H1 (cell line): Measurements from ENCODE around the gene STAU1. TPM values are rescaled to one million over a fixed set of nuclear protein-coding genes. Genes with fewer than 3 reads are reported as not detected.

ENCODE experiments used
- CTCF ChIA-PET: fragments of 300-600 bp; sonication (Branson Sonifier 250); formaldehyde crosslinking; loops from one replicate; lab custom pipeline; 2021; ENCODE audit not compliant: partially characterized antibody; lab: Charles Lee
- POLR2A ChIA-PET: fragments of 300-600 bp; sonication (Branson Sonifier 250); formaldehyde crosslinking; loops from one replicate; lab custom pipeline; 2021; ENCODE audit warnings: inconsistent platforms; ENCODE audit not compliant: partially characterized antibody; lab: Charles Lee
- DNase-seq, 2 experiments: peaks; one replicate each; pipeline versions ENCODE4 v3.0.0 to v3.0.0-alpha.2; 2010 to 2022; ENCODE audit warnings: low spot score in 2 of 2, low read depth in 1 of 2, mixed read lengths in 1 of 2
- FAIRE-seq: peaks from 2 replicates; lab custom pipeline; 2011; peaks lifted over from hg19 to GRCh38; lab: Jason Lieb, UNC
- H2AFZ ChIP-seq: 2 replicates; pipeline ENCODE4 v1.8.1; 2012; ENCODE audit warnings: low read length, inconsistent platforms
- H2AK5ac ChIP-seq: 2 replicates; pipeline ENCODE4 v1.6.1; 2013; ENCODE audit warnings: low read depth, low read length
- H2BK120ac ChIP-seq: replicated peaks from 2 replicates; pipeline ENCODE3; 2013; ENCODE audit warnings: low read depth, low read length, inconsistent platforms
- H2BK12ac ChIP-seq: 2 replicates; pipeline ENCODE4 v1.6.1; 2013; ENCODE audit warnings: low read depth, low read length
- H2BK15ac ChIP-seq: 2 replicates; pipeline ENCODE4 v1.6.1; 2013; ENCODE audit warnings: low read length
- H2BK20ac ChIP-seq: 2 replicates; pipeline ENCODE4 v1.6.1; 2013; ENCODE audit warnings: low read length
- H2BK5ac ChIP-seq: 2 replicates; pipeline ENCODE4 v1.6.1; 2013; ENCODE audit warnings: low read depth, low read length
- H3K14ac ChIP-seq: 2 replicates; pipeline ENCODE4 v1.6.1; 2013; ENCODE audit warnings: inconsistent platforms; ENCODE audit not compliant: insufficient read length
- H3K18ac ChIP-seq: 2 replicates; pipeline ENCODE4 v1.6.1; 2013; ENCODE audit warnings: low read length; ENCODE audit errors: extremely low read depth
- H3K23ac ChIP-seq: 2 replicates; pipeline ENCODE4 v1.6.1; 2013; ENCODE audit warnings: inconsistent platforms; ENCODE audit not compliant: insufficient read length
- H3K23me2 ChIP-seq: 2 replicates; pipeline ENCODE4 v1.6.1; 2013; ENCODE audit warnings: low read depth, low read length
- H3K27ac ChIP-seq: 2 replicates; pipeline ENCODE4 v1.6.1; 2011; ENCODE audit warnings: low read depth, low read length, inconsistent platforms
- H3K27me3 ChIP-seq, 4 experiments: replicated peaks in 1 of 4; 1 replicate in 1 of 4; 2 replicates in 3 of 4; pipeline versions ENCODE4 v1.6.1 to v1.8.1; 2011 to 2013; ENCODE audit warnings: low read length in 3 of 4, mild to moderate bottlenecking in 3 of 4, inconsistent platforms in 2 of 4, mixed read lengths in 2 of 4, moderate library complexity in 1 of 4; ENCODE audit not compliant: control insufficient read depth in 3 of 4, insufficient read depth in 3 of 4; ENCODE audit errors: extremely low read depth in 1 of 4
- H3K36me3 ChIP-seq, 4 experiments: 2 replicates each; pipeline versions ENCODE4 v1.6.1 to v1.8.1; 2011 to 2013; ENCODE audit warnings: mild to moderate bottlenecking in 4 of 4, low read length in 3 of 4, moderate library complexity in 2 of 4, control low read depth in 1 of 4, inconsistent platforms in 1 of 4; ENCODE audit not compliant: insufficient read depth in 4 of 4, control insufficient read depth in 2 of 4
- H3K4ac ChIP-seq: replicated peaks from 2 replicates; pipeline ENCODE3; 2013; ENCODE audit warnings: low read length, low read depth, mixed read lengths, inconsistent platforms; ENCODE audit not compliant: insufficient read length
- H3K4me1 ChIP-seq, 4 experiments: replicated peaks in 1 of 4; 1 replicate in 1 of 4; 2 replicates in 3 of 4; pipeline versions ENCODE4 v1.6.1 to v1.8.1; 2011 to 2013; ENCODE audit warnings: low read length in 3 of 4, inconsistent platforms in 2 of 4, mixed read lengths in 1 of 4; ENCODE audit not compliant: insufficient read depth in 4 of 4, control insufficient read depth in 3 of 4
- H3K4me2 ChIP-seq, 2 experiments: 2 replicates each; pipeline versions ENCODE4 v1.6.1 to v1.8.1; 2011 to 2013; ENCODE audit warnings: low read depth in 2 of 2, low read length in 2 of 2, control low read depth in 1 of 2, inconsistent platforms in 1 of 2, mild to moderate bottlenecking in 1 of 2; ENCODE audit not compliant: insufficient read depth in 1 of 2
- H3K4me3 ChIP-seq, 4 experiments: fragments of 200-600, 300-600 bp in 1 of 4; sonication (generic), shearing (Covaris generic), sonication (Bioruptor Twin) in 1 of 4; 2 replicates each; pipeline versions ENCODE4 v1.5.1 to v1.8.1; 2011 to 2016; ENCODE audit warnings: low read length in 4 of 4, low read depth in 3 of 4, control low read depth in 2 of 4, inconsistent platforms in 2 of 4, mild to moderate bottlenecking in 2 of 4, mixed read lengths in 1 of 4, moderate library complexity in 1 of 4; ENCODE audit not compliant: insufficient read depth in 2 of 4; ENCODE audit errors: extremely low read depth in 1 of 4
- H3K56ac ChIP-seq: replicated peaks from 2 replicates; pipeline ENCODE3; 2013; ENCODE audit warnings: low read depth, mild to moderate bottlenecking, mixed read lengths, low read length, inconsistent platforms; ENCODE audit not compliant: insufficient read length
- H3K79me1 ChIP-seq: 2 replicates; pipeline ENCODE4 v1.6.1; 2013; ENCODE audit warnings: low read depth, low read length, control low read depth
- H3K79me2 ChIP-seq, 2 experiments: 2 replicates each; pipeline versions ENCODE4 v1.6.1 to v1.8.1; 2012 to 2013; ENCODE audit warnings: low read length in 2 of 2, mild to moderate bottlenecking in 2 of 2, inconsistent platforms in 1 of 2; ENCODE audit not compliant: insufficient read depth in 2 of 2, control insufficient read depth in 1 of 2
- H3K9ac ChIP-seq, 4 experiments: replicated peaks in 1 of 4; 1 replicate in 1 of 4; 2 replicates in 3 of 4; pipeline versions ENCODE4 v1.6.1 to v1.8.1; 2011 to 2013; ENCODE audit warnings: low read depth in 3 of 4, low read length in 3 of 4, control low read depth in 2 of 4, mild to moderate bottlenecking in 2 of 4, moderate library complexity in 2 of 4, inconsistent platforms in 1 of 4; ENCODE audit errors: extremely low read depth in 1 of 4
- H3K9me3 ChIP-seq, 2 experiments: 2 replicates each; pipeline versions ENCODE4 v1.6.1 to v1.8.1; 2012 to 2013; ENCODE audit warnings: mild to moderate bottlenecking in 2 of 2, moderate library complexity in 2 of 2, control low read depth in 1 of 2, inconsistent platforms in 1 of 2, low read depth in 1 of 2, low read length in 1 of 2, mixed read lengths in 1 of 2; ENCODE audit not compliant: insufficient read depth in 2 of 2
- H4K20me1 ChIP-seq, 2 experiments: replicated peaks in 1 of 2; 2 replicates each; pipeline versions ENCODE3 to v1.8.1; 2011 to 2013; ENCODE audit warnings: inconsistent platforms in 2 of 2, low read length in 2 of 2, mild to moderate bottlenecking in 1 of 2; ENCODE audit not compliant: insufficient read depth in 2 of 2, control insufficient read depth in 1 of 2
- H4K5ac ChIP-seq: 2 replicates; pipeline ENCODE4 v1.6.1; 2013; ENCODE audit warnings: low read length, low read depth, mixed read lengths, inconsistent platforms; ENCODE audit not compliant: insufficient read length
- H4K8ac ChIP-seq: 2 replicates; pipeline ENCODE4 v1.8.0; 2013; ENCODE audit warnings: mild to moderate bottlenecking, moderate library complexity, low read length, inconsistent platforms; ENCODE audit not compliant: insufficient read depth; ENCODE audit errors: extremely low read depth
- H4K91ac ChIP-seq: replicated peaks from 2 replicates; pipeline ENCODE3; 2013; ENCODE audit warnings: low read length, mixed read lengths, inconsistent platforms; ENCODE audit not compliant: insufficient read length
- CTCF ChIP-seq, 3 experiments: IDR thresholded peaks; 1 replicate in 2 of 3; 2 replicates in 1 of 3; pipeline versions ENCODE4 v1.5.1 to v1.6.1; 2011; ENCODE audit warnings: low read length in 3 of 3, mild to moderate bottlenecking in 3 of 3, inconsistent platforms in 2 of 3, low read depth in 1 of 3, moderate library complexity in 1 of 3; ENCODE audit not compliant: insufficient read depth in 1 of 3; ENCODE audit errors: control extremely low read depth in 1 of 3
- MAFK ChIP-seq: IDR thresholded peaks from 2 replicates; pipeline ENCODE4 v1.6.1; 2012; ENCODE audit warnings: low read depth, mild to moderate bottlenecking, improper control_type of control experiment, low read length
- TCF12 ChIP-seq: IDR thresholded peaks from 2 replicates; pipeline ENCODE4 v1.6.1; 2011; ENCODE audit warnings: low read depth, mild to moderate bottlenecking, low read length
- WGBS, 2 experiments: shearing (Covaris generic) in 1 of 2; methylation state at CpG; one replicate each; pipeline versions ENCODE4 v1.1.6 to v1.1.7; 2013 to 2015; ENCODE audit warnings: low lambda C conversion rate in 2 of 2, mixed read lengths in 2 of 2, inconsistent platforms in 1 of 2, low coverage in 1 of 2, missing lambda C conversion rate in 1 of 2; ENCODE audit not compliant: insufficient replicate concordance in 2 of 2, insufficient coverage in 1 of 2, insufficient read length in 1 of 2; ENCODE audit errors: extremely low coverage in 1 of 2, missing lambda C conversion rate in 1 of 2; 5-methylcytosine and 5-hydroxymethylcytosine counted together
- polyA plus RNA-seq, 7 experiments: library from polyadenylated mRNA; depleted of rRNA in 3 of 7; stranded (reverse) in 5 of 7; unstranded in 2 of 7; fragments of >200 nt in 5 of 7; fragments of 200-250 nt in 2 of 7; gene quantifications; 1 replicate in 5 of 7; 2 replicates in 1 of 7; 4 replicates in 1 of 7; pipeline versions ENCODE4 v1.2.1 to v1.2.3, GENCODE V29; 2011 to 2013; ENCODE audit warnings: missing spikeins in 2 of 7, mixed read lengths in 2 of 7
- total RNA-seq: library from RNA; stranded (reverse); fragmentation: NEBNext Ultra II Directional; extraction: Animal tissue kit (Norgen Biotek cat#: 25700); gene quantifications from 2 replicates; pipeline ENCODE4 v1.2.1, GENCODE V29; 2021

STAU1 gene
- total and polyA plus RNA-seq, 2 of the 8 experiments (the other 6 are each of a cell fraction or from before 2014, with no cell fraction given): 41.4 to 107 TPM

GRCh38 chr20:49115564-49115963 lies 72.6 kb downstream of the STAU1 start:
- no peak overlapping the region for H3K4me2 ChIP-seq
- no peak overlapping the region for H2BK12ac ChIP-seq
- ChIA-PET POLR2A (interaction anchor here (0.8 kb wide), 2 partner anchors 9 to 11 kb away, joined by 3 read pairs; no protein-coding TSS in a partner anchor), CTCF (no interaction called here)
- no peak overlapping the region for H3K4ac ChIP-seq
- no peak overlapping the region for H4K8ac ChIP-seq
- no peak overlapping the region for H2BK120ac ChIP-seq
- H3K27ac ChIP-seq: no peak overlapping the region
- FAIRE-seq: no peak
- no peaks in the 10 kb centered on the region for H3K4me1 ChIP-seq
- DNase-seq: no peak
- no peak overlapping the region for H2BK5ac ChIP-seq
- no peak overlapping the region for H3K56ac ChIP-seq
- H4K91ac ChIP-seq: no peak overlapping the region
- no peak overlapping the region for H3K18ac ChIP-seq
- no peaks in the 10 kb centered on the region for H3K27me3 ChIP-seq
- TF ChIP-seq TCF12 (no peak), CTCF (IDR thresholded peaks at IDR 0.05; ENCODE audit: control extremely low read depth in 1 of 3, insufficient read depth in 1 of 3, low read depth in 1 of 3, low read length in 3 of 3) (peak in 1 of 3 experiments; percentile 1; a peak in 1 of 4 replicates), MAFK (peak; percentile 74)
- no peak overlapping the region for H2AFZ ChIP-seq
- H3K4me3 ChIP-seq: no peak overlapping the region
- peaks cover 20 to 67% (median 55%) of the 10 kb centered on the region in 4 experiments for H3K36me3 ChIP-seq
- no peaks in the 10 kb centered on the region for H3K23me2 ChIP-seq
- H3K79me2 ChIP-seq: no peaks in the 10 kb centered on the region
- no peak overlapping the region for H4K5ac ChIP-seq
- H3K14ac ChIP-seq: no peak overlapping the region
- H2BK20ac ChIP-seq: no peak overlapping the region
- H2BK15ac ChIP-seq: no peak overlapping the region
- WGBS, 2 experiments: 87% methylated on average over 7 of the region's 7 CpGs; no CpG with 5 or more reads in 1 of the 2 experiments
- no peak overlapping the region for H3K9ac ChIP-seq
- no peaks in the 10 kb centered on the region for H3K79me1 ChIP-seq
- H2AK5ac ChIP-seq: no peak overlapping the region
- H3K23ac ChIP-seq: no peak overlapping the region
- H3K9me3 ChIP-seq: no peaks in the 10 kb centered on the region
- no peaks in the 10 kb centered on the region for H4K20me1 ChIP-seq
